HepG2 (cell line): ENCODE results near the gene RHBDD2. TPM values are rescaled to one million over a fixed set of nuclear protein-coding genes. Genes with fewer than 3 reads are reported as not detected.
A peak's percentile ranks its signal among the peaks of the same experiment; 100 is the strongest.

Experiments
- AGO1 ChIP-seq: fragments of 200-400 bp; formaldehyde crosslinking; IDR thresholded peaks from 2 replicates; pipeline ENCODE4 v1.6.1; 2017; ENCODE audit warnings: mild to moderate bottlenecking, low read depth, low read length, moderate library complexity; ENCODE audit not compliant: poor library complexity, severe bottlenecking
- EZH2 ChIP-seq: conservative IDR thresholded peaks from 2 replicates; pipeline ENCODE4 v1.6.1; 2012; ENCODE audit warnings: mild to moderate bottlenecking, low read depth, low read length, moderate library complexity
- GZF1 ChIP-seq: sonication (generic); formaldehyde crosslinking; IDR thresholded peaks from 2 replicates; pipeline ENCODE4 v1.5.1; 2020; ENCODE audit warnings: mild to moderate bottlenecking, missing genetic modification reagents
- HMG20B ChIP-seq: conservative IDR thresholded peaks from 2 replicates; pipeline ENCODE4 v1.6.1; 2016; ENCODE audit warnings: missing genetic modification reagents, missing compliant biosample characterization
- MED13 ChIP-seq: sonication (generic); formaldehyde crosslinking; IDR thresholded peaks from 2 replicates; pipeline ENCODE4 v1.5.0; 2020; ENCODE audit warnings: missing genetic modification reagents
- MTA3 ChIP-seq: sonication (generic); formaldehyde crosslinking; IDR thresholded peaks from 2 replicates; pipeline ENCODE4 v1.4.0; 2020; ENCODE audit warnings: missing genetic modification reagents
- MZF1 ChIP-seq: sonication (generic); formaldehyde crosslinking; IDR thresholded peaks from 2 replicates; pipeline ENCODE4 v1.8.1; 2023; ENCODE audit warnings: mild to moderate bottlenecking, missing genetic modification reagents, borderline replicate concordance
- POGK ChIP-seq: sonication (generic); formaldehyde crosslinking; conservative IDR thresholded peaks from 2 replicates; pipeline ENCODE4 v1.8.0; 2022; ENCODE audit warnings: mild to moderate bottlenecking, moderate library complexity, missing genetic modification reagents
- REST ChIP-seq, 2 experiments: IDR thresholded peaks; 2 replicates each; pipeline ENCODE4 v1.6.1; 2011 to 2012; ENCODE audit warnings: low read length in 2 of 2, borderline replicate concordance in 1 of 2, low read depth in 1 of 2, mild to moderate bottlenecking in 1 of 2, moderate library complexity in 1 of 2
- STAG1 ChIP-seq: sonication (generic); formaldehyde crosslinking; IDR thresholded peaks from 2 replicates; pipeline ENCODE4 v1.4.0; 2020; ENCODE audit warnings: missing genetic modification reagents
- ZBTB42 ChIP-seq: sonication (generic); formaldehyde crosslinking; IDR thresholded peaks from 2 replicates; pipeline ENCODE4 v1.5.0; 2020; ENCODE audit warnings: mild to moderate bottlenecking, missing genetic modification reagents
- ZC3H13 ChIP-seq: sonication (generic); formaldehyde crosslinking; IDR thresholded peaks from 2 replicates; pipeline ENCODE4 v1.8.1; 2023; ENCODE audit warnings: mild to moderate bottlenecking, missing genetic modification reagents, moderate library complexity
- ZC3H4 ChIP-seq: sonication (generic); formaldehyde crosslinking; IDR thresholded peaks from 2 replicates; pipeline ENCODE4 v1.4.0; 2020; ENCODE audit warnings: missing genetic modification reagents, borderline replicate concordance
- ZIK1 ChIP-seq: sonication (generic); formaldehyde crosslinking; IDR thresholded peaks from 2 replicates; pipeline ENCODE4 v1.5.0; 2020; ENCODE audit warnings: mild to moderate bottlenecking, low read depth, missing genetic modification reagents, borderline replicate concordance
- ZMAT5 ChIP-seq: sonication (generic); formaldehyde crosslinking; IDR thresholded peaks from 2 replicates; pipeline ENCODE4 v1.5.0; 2020; ENCODE audit warnings: mild to moderate bottlenecking, low read depth, missing genetic modification reagents, borderline replicate concordance
- ZNF275 ChIP-seq: sonication (generic); formaldehyde crosslinking; IDR thresholded peaks from 2 replicates; pipeline ENCODE4 v1.8.0; 2022; ENCODE audit warnings: missing genetic modification reagents, mild to moderate bottlenecking, inconsistent platforms, borderline replicate concordance
- ZNF562 ChIP-seq: sonication (generic); formaldehyde crosslinking; IDR thresholded peaks from 2 replicates; pipeline ENCODE4 v1.8.0; 2022; ENCODE audit warnings: missing genetic modification reagents, borderline replicate concordance
- ZNF788 ChIP-seq: sonication (generic); formaldehyde crosslinking; IDR thresholded peaks from 2 replicates; pipeline ENCODE4 v1.5.0; 2020; ENCODE audit warnings: mild to moderate bottlenecking, missing genetic modification reagents, borderline replicate concordance
- ZSCAN22 ChIP-seq: sonication (generic); formaldehyde crosslinking; IDR thresholded peaks from 2 replicates; pipeline ENCODE4 v1.4.0; 2020; ENCODE audit warnings: mild to moderate bottlenecking, missing genetic modification reagents
- polyA plus RNA-seq, 8 experiments: library from polyadenylated mRNA; depleted of rRNA in 3 of 8; stranded (reverse) in 7 of 8; unstranded in 1 of 8; fragments of >200 nt; fragmentation: Illumina TruSeq in 4 of 8; extraction: Trizol in 4 of 8; gene quantifications; 2 replicates each; pipeline versions ENCODE4 v1.2.1 to v1.2.3, GENCODE V29; 2011 to 2016; ENCODE audit warnings: low read depth in 4 of 8, missing spikeins in 1 of 8, mixed read lengths in 1 of 8; ENCODE audit not compliant: insufficient read depth in 1 of 8
- total RNA-seq, 5 experiments: library from RNA; depleted of rRNA; stranded (reverse); fragments of >200 nt; fragmentation: Illumina TruSeq; extraction: Trizol; gene quantifications; 2 replicates each; pipeline ENCODE4 v1.2.3, GENCODE V29; 2016; ENCODE audit warnings: low read depth in 1 of 5

RHBDD2 gene
- total and polyA plus RNA-seq, 2 of the 13 experiments (the other 11 are each of a cell fraction or from before 2014, with no cell fraction given), result 23.1 to 26.4 TPM

- TF ChIP-seq ZNF275 (CRISPR knock-in tag) (peak; percentile 96), ZC3H4 (CRISPR knock-in tag) (no peak), MTA3 (no peak), AGO1 (peak; percentile 49), REST (IDR thresholded peaks at IDR 0.05; ENCODE audit: borderline replicate concordance in 1 of 2, low read depth in 1 of 2, low read length in 2 of 2) (peak in 1 of 2 experiments; percentile 80; a peak in 2 of 4 replicates), MZF1 (CRISPR knock-in tag) (no peak), POGK (CRISPR knock-in tag) (peak; percentile 48; the same call in 1 of the 2 replicates), GZF1 (no peak), ZNF788 (peak; percentile 91; the same call in 1 of the 2 replicates), ZIK1 (CRISPR knock-in tag) (0 out of 2 replicates have a peak, but pooled peaks have one; percentile 30), ZC3H13 (CRISPR knock-in tag) (no peak), ZBTB42 (no peak), MED13 (CRISPR knock-in tag) (peak; percentile 90), ZNF562 (CRISPR knock-in tag) (no peak), ZMAT5 (no peak), ZSCAN22 (peak; percentile 99), EZH2 (no peak), STAG1 (peak; percentile 30), HMG20B (CRISPR knock-in tag) (no peak)
Observed at GRCh38 chr7:75914655-75915415, 36.0 kb downstream of the RHBDD2 start, which contains the start of gene POR (continued).
